ENCODE measurements around the gene DHFR.

DNA sequence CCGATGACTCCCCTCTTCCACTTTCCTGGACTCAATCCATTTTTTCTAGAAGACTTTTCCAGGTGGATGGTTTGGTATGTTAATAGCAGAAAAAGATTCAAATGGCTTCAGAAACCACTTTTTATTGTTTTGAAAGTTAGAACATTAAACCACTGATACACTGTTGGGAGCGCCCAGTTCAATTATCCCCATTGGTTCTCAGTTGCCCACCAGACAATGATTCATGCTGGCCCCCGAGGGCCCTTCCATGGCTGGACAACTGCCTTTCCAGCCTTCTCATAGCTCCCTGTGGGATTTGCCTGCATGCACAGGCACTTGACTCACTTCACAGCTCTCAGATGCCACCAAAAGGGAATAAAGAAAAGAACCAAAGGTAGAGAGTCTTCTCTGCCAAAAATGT lies 63.4 kb downstream of the DHFR start:
- TF ChIP-seq, protein P1, sequence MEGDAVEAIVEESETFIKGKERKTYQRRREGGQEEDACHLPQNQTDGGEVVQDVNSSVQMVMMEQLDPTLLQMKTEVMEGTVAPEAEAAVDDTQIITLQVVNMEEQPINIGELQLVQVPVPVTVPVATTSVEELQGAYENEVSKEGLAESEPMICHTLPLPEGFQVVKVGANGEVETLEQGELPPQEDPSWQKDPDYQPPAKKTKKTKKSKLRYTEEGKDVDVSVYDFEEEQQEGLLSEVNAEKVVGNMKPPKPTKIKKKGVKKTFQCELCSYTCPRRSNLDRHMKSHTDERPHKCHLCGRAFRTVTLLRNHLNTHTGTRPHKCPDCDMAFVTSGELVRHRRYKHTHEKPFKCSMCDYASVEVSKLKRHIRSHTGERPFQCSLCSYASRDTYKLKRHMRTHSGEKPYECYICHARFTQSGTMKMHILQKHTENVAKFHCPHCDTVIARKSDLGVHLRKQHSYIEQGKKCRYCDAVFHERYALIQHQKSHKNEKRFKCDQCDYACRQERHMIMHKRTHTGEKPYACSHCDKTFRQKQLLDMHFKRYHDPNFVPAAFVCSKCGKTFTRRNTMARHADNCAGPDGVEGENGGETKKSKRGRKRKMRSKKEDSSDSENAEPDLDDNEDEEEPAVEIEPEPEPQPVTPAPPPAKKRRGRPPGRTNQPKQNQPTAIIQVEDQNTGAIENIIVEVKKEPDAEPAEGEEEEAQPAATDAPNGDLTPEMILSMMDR (IDR thresholded peaks at IDR 0.05; ENCODE audit: low read depth, low read length) = no peak
- TF ChIP-seq POLR2A (IDR thresholded peaks at IDR 0.05; ENCODE audit: extremely low read depth, insufficient read length) = no peak
